ENCODE measurements around the gene PIH1D1.
"Not testable (repeated sequence)": the region's sequence is repeated elsewhere in the genome, so short reads cannot be mapped to it uniquely, and the experiment has no call there.

PIH1D1 gene

GRCh38 chr19:49481020-49481683 is 29.5 kb upstream of the PIH1D1 start:
- DNase-seq, result no peak

- no peak for DNase-seq
These were observed 28.5 kb upstream of the PIH1D1 start for GRCh38 chr19:49479975-49480628.

GRCh38 chr19:49475995-49476880 is 24.6 kb upstream of the PIH1D1 start:
- DNase-seq, result peak in 4 of 5 experiments; percentile 56 to 76 (median 65)

- peak in 1 of 5 experiments; percentile 40 for DNase-seq
These were observed 23.7 kb upstream of the PIH1D1 start for GRCh38 chr19:49475191-49475917.

- no peak for DNase-seq
These were observed 22.9 kb upstream of the PIH1D1 start for GRCh38 chr19:49474542-49474924.

- peak; percentile 76 to 95 (median 82) for DNase-seq
These were observed 22.4 kb upstream of the PIH1D1 start, which contains the start of gene FLT3LG for GRCh38 chr19:49473868-49474541. Gene FLT3LG (plus strand): TSS chr19:49474215. CDS start chr19:49474640, 425 bp downstream.

GRCh38 chr19:49473501-49473867 is 21.9 kb upstream of the PIH1D1 start:
- not testable (repeated sequence) for DNase-seq

GRCh38 chr19:49472936-49473335 is 21.3 kb upstream of the PIH1D1 start:
- DNase-seq, result no peak

GRCh38 chr19:49470615-49470978 is 19.0 kb upstream of the PIH1D1 start:
- DNase-seq, result no peak

GRCh38 chr19:49469828-49470614 is 18.4 kb upstream of the PIH1D1 start:
- peak; percentile 44 to 95 (median 67) for DNase-seq

- peak; percentile 55 to 99 (median 85) for DNase-seq
These were observed 17.3 kb upstream of the PIH1D1 start for GRCh38 chr19:49468746-49469447.

- no peak for DNase-seq
These were observed 16.6 kb upstream of the PIH1D1 start for GRCh38 chr19:49468199-49468598.

- no peak for DNase-seq
These were observed 13.8 kb upstream of the PIH1D1 start for GRCh38 chr19:49465371-49465770.

- no peak for DNase-seq
These were observed 12.5 kb upstream of the PIH1D1 start for GRCh38 chr19:49463960-49464740.

- no peak for DNase-seq
These were observed 10.9 kb upstream of the PIH1D1 start for GRCh38 chr19:49462492-49462891.

- DNase-seq, result no peak
These were observed 10.0 kb upstream of the PIH1D1 start for GRCh38 chr19:49461656-49462055.

GRCh38 chr19:49461130-49461529 is 9.5 kb upstream of the PIH1D1 start:
- not testable (repeated sequence) for DNase-seq

GRCh38 chr19:49459388-49459787 is 7.8 kb upstream of the PIH1D1 start:
- no peak for DNase-seq

GRCh38 chr19:49458567-49458903 is 6.9 kb upstream of the PIH1D1 start:
- DNase-seq, result no peak

GRCh38 chr19:49456326-49456725 is 4.7 kb upstream of the PIH1D1 start:
- DNase-seq, result no peak

Data from T-helper 2 cell (primary cell).